ENCODE measurements around the gene ATRX. TPM values are rescaled to one million over a fixed set of nuclear protein-coding genes. Genes with fewer than 3 reads are reported as not detected.
"Not testable (repeated sequence)": the region's sequence is repeated elsewhere in the genome, so short reads cannot be mapped to it uniquely, and the experiment has no call there.

ATRX gene
- total and polyA plus RNA-seq, 5 donors = 18.3 to 92.0 (median 82.3) TPM

- DNase-seq = no peak
- Histone ChIP-seq H3K27me3 (ENCODE audit: control insufficient read depth, insufficient read depth) (no peaks in the 10 kb centered on the region), H3K4me3 (ENCODE audit: low read length) (peak overlapping the region; percentile 97), H3K9me3 (ENCODE audit: control insufficient read depth, low read length) (no peaks in the 10 kb centered on the region), H3K4me1 (ENCODE audit: control insufficient read depth, insufficient read depth, low read length) (peaks cover 1% of the 10 kb centered on the region), H3K27ac (ENCODE audit: low read length) (peak overlapping the region; percentile 52)
- intact Hi-C loops (cut with DNase I) = loop anchor here in 2 of 4 donors (10.0 kb wide), 2 partner anchors 88 to 108 kb away; partner anchors contain the start of genes COX7B (in 1 of the 2) and MAGT1 (in 1 of the 2)
- 21% methylated on average over 5 of the region's 5 CpGs for whole genome bisulfite sequencing
- no peak for ATAC-seq
Measured at GRCh38 chrX:77786365-77786680, 307 bp upstream of the ATRX start.

- Histone ChIP-seq H3K9me3 (ENCODE audit: control insufficient read depth, low read length) (no peaks in the 10 kb centered on the region), H3K27me3 (ENCODE audit: control insufficient read depth, insufficient read depth) (no peaks in the 10 kb centered on the region), H3K4me1 (ENCODE audit: control insufficient read depth, insufficient read depth, low read length) (peaks cover 1% of the 10 kb centered on the region), H3K27ac (ENCODE audit: low read length) (no peak overlapping the region), H3K4me3 (ENCODE audit: low read length) (no peak overlapping the region)
- intact Hi-C loops (cut with DNase I) = loop anchor here in 2 of 4 donors (10.0 kb wide), 2 partner anchors 95 to 115 kb away; partner anchors contain the start of genes COX7B (in 1 of the 2) and MAGT1 (in 1 of the 2)
- WGBS = 33% methylated on average over 3 of the region's 3 CpGs
- DNase-seq = no peak
- no peak for ATAC-seq
Measured at GRCh38 chrX:77779695-77780094, 6.3 kb downstream of the ATRX start.

GRCh38 chrX:77776659-77777058 lies 9.4 kb downstream of the ATRX start:
- DNase-seq = no peak
- intact Hi-C loops (cut with DNase I) = no loop called here
- ATAC-seq = no peak
- Histone ChIP-seq H3K27ac (ENCODE audit: low read length) (no peak overlapping the region), H3K27me3 (ENCODE audit: control insufficient read depth, insufficient read depth) (no peaks in the 10 kb centered on the region), H3K4me3 (ENCODE audit: low read length) (no peak overlapping the region), H3K9me3 (ENCODE audit: control insufficient read depth, low read length) (no peaks in the 10 kb centered on the region), H3K4me1 (ENCODE audit: control insufficient read depth, insufficient read depth, low read length) (no peaks in the 10 kb centered on the region)
- 37% methylated on average over 2 of the region's 2 CpGs for WGBS

- Histone ChIP-seq H3K4me3 (ENCODE audit: low read length) (no peak overlapping the region), H3K4me1 (ENCODE audit: control insufficient read depth, insufficient read depth, low read length) (no peaks in the 10 kb centered on the region), H3K27me3 (ENCODE audit: control insufficient read depth, insufficient read depth) (no peaks in the 10 kb centered on the region), H3K27ac (ENCODE audit: low read length) (no peak overlapping the region), H3K9me3 (ENCODE audit: control insufficient read depth, low read length) (no peaks in the 10 kb centered on the region)
- no peak for ATAC-seq
- 58% methylated on average over 1 of the region's 1 CpG for WGBS
- intact Hi-C loops (cut with DNase I) = no loop called here
- DNase-seq = no peak
Measured at GRCh38 chrX:77771601-77772000, 14.4 kb downstream of the ATRX start.

- DNase-seq (no peak), ATAC-seq (no peak)
- Histone ChIP-seq H3K9me3 (ENCODE audit: control insufficient read depth, low read length) (no peaks in the 10 kb centered on the region), H3K27ac (ENCODE audit: low read length) (no peak overlapping the region), H3K4me1 (ENCODE audit: control insufficient read depth, insufficient read depth, low read length) (no peaks in the 10 kb centered on the region), H3K4me3 (ENCODE audit: low read length) (no peak overlapping the region), H3K27me3 (ENCODE audit: control insufficient read depth, insufficient read depth) (no peaks in the 10 kb centered on the region)
- 75% methylated on average over 2 of the region's 2 CpGs for WGBS
- intact Hi-C loops (cut with DNase I) = no loop called here
Measured at GRCh38 chrX:77768787-77769186, 17.2 kb downstream of the ATRX start.

- DNase-seq; ATAC-seq; H3K9me3 ChIP-seq (ENCODE audit: control insufficient read depth, low read length); intact Hi-C loops (cut with DNase I); H3K27ac ChIP-seq (ENCODE audit: low read length); H3K4me3 ChIP-seq (ENCODE audit: low read length); H3K4me1 ChIP-seq (ENCODE audit: control insufficient read depth, insufficient read depth, low read length); H3K27me3 ChIP-seq (ENCODE audit: control insufficient read depth, insufficient read depth): not testable (repeated sequence)
- 96% methylated on average over 22 of the region's 33 CpGs for WGBS
Measured at GRCh38 chrX:77766212-77766611, 19.8 kb downstream of the ATRX start.

GRCh38 chrX:77755561-77755960 lies 30.5 kb downstream of the ATRX start:
- Histone ChIP-seq H3K27ac (ENCODE audit: low read length) (no peak overlapping the region), H3K4me3 (ENCODE audit: low read length) (no peak overlapping the region), H3K4me1 (ENCODE audit: control insufficient read depth, insufficient read depth, low read length) (no peaks in the 10 kb centered on the region), H3K9me3 (ENCODE audit: control insufficient read depth, low read length) (no peaks in the 10 kb centered on the region), H3K27me3 (ENCODE audit: control insufficient read depth, insufficient read depth) (no peaks in the 10 kb centered on the region)
- intact Hi-C loops (cut with DNase I) = no loop called here
- WGBS = 92% methylated on average over 6 of the region's 6 CpGs
- ATAC-seq = no peak
- DNase-seq = no peak

DNA sequence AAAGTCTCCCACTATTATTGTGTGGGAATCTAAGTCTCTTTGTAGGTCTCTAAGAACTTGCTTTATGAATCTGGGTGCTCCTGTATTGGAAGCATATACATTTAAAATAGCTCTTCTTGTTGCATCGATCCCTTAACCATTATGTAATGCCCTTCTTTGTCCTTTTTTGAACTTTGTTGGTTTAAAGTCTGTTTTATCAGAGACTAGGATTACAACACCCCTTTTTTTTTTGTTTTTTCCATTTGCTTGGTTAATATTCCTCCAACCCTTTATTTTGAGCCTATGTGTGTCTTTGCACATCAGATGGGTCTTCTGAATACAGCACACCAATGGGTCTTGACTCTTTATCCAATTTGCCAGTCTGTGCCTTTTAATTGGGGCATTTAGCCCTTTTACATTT lies 32.1 kb downstream of the ATRX start:
- H3K4me3 ChIP-seq (ENCODE audit: low read length); H3K4me1 ChIP-seq (ENCODE audit: control insufficient read depth, insufficient read depth, low read length); H3K9me3 ChIP-seq (ENCODE audit: control insufficient read depth, low read length); DNase-seq; H3K27ac ChIP-seq (ENCODE audit: low read length); H3K27me3 ChIP-seq (ENCODE audit: control insufficient read depth, insufficient read depth); intact Hi-C loops (cut with DNase I); ATAC-seq: not testable (repeated sequence)
- WGBS = 95% methylated on average over 1 of the region's 1 CpG

DNA sequence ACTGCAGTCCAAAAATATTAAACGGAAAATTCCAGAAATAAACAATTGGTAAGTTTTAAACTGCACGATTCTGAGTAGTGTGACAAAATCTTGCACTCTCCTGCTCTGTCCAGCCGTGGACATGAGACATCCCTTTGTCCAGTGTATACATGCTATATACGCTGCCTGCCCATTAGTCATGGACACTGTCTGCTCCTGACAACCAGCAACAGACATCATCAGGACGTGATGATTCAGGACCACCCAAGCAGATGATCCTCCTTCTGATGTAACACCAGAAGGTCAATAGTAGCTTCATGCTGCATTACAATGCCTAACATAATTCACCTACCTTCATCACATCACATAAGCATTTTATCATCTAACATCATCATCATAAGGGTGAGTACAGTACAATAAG lies 36.3 kb downstream of the ATRX start:
- Histone ChIP-seq H3K4me1 (ENCODE audit: control insufficient read depth, insufficient read depth, low read length) (peaks cover 1% of the 10 kb centered on the region), H3K27ac (ENCODE audit: low read length) (no peak overlapping the region), H3K27me3 (ENCODE audit: control insufficient read depth, insufficient read depth) (no peaks in the 10 kb centered on the region), H3K4me3 (ENCODE audit: low read length) (no peak overlapping the region), H3K9me3 (ENCODE audit: control insufficient read depth, low read length) (no peaks in the 10 kb centered on the region)
- no peak for DNase-seq
- no peak for ATAC-seq
- intact Hi-C loops (cut with DNase I) = no loop called here
- WGBS = 73% methylated on average over 5 of the region's 5 CpGs

- peaks cover 14% of the 10 kb centered on the region for H3K4me1 ChIP-seq (ENCODE audit: control insufficient read depth, insufficient read depth, low read length)
- H3K27ac ChIP-seq (ENCODE audit: low read length) = peak overlapping the region; percentile 25
- no peaks in the 10 kb centered on the region for H3K9me3 ChIP-seq (ENCODE audit: control insufficient read depth, low read length)
- ATAC-seq = peak in 1 of 2 donors; percentile 12
- H3K4me3 ChIP-seq (ENCODE audit: low read length) = no peak overlapping the region
- no peaks in the 10 kb centered on the region for H3K27me3 ChIP-seq (ENCODE audit: control insufficient read depth, insufficient read depth)
- no peak for DNase-seq
- WGBS = 47% methylated on average over 2 of the region's 2 CpGs
- intact Hi-C loops (cut with DNase I) = no loop called here
Measured at GRCh38 chrX:77743720-77744119, 42.3 kb downstream of the ATRX start.

- ATAC-seq = peak; percentile 79 to 83
- peaks cover 14% of the 10 kb centered on the region for H3K4me1 ChIP-seq (ENCODE audit: control insufficient read depth, insufficient read depth, low read length)
- no peaks in the 10 kb centered on the region for H3K27me3 ChIP-seq (ENCODE audit: control insufficient read depth, insufficient read depth)
- intact Hi-C loops (cut with DNase I) = no loop called here
- WGBS = 44% methylated on average over 7 of the region's 7 CpGs
- DNase-seq = peak in 2 of 3 donors; percentile 28 to 50
- H3K4me3 ChIP-seq (ENCODE audit: low read length) = no peak overlapping the region
- H3K27ac ChIP-seq (ENCODE audit: low read length) = peak overlapping the region; percentile 25
- H3K9me3 ChIP-seq (ENCODE audit: control insufficient read depth, low read length) = no peaks in the 10 kb centered on the region
Measured at GRCh38 chrX:77742788-77743476, 43.1 kb downstream of the ATRX start.
